Psoas muscle (tissue), 8 donors: ENCODE data around the gene STIMATE. TPM values are rescaled to one million over a fixed set of nuclear protein-coding genes. Genes with fewer than 3 reads are reported as not detected.

Experiments used
- ATAC-seq, 4 donors: fragments of 200-7000 bp; cut with Tn5 transposase; one replicate each; pipeline ENCODE4 v1.9.1; 2020; ENCODE audit warnings: moderate library complexity in 3 of 4, mild to moderate bottlenecking in 2 of 4
- DNase-seq, 2 donors: peaks; one replicate each; pipeline ENCODE4 v3.0.0-alpha.2; 2020
- H3K27ac ChIP-seq: fragments of 200-600 bp; one replicate; pipeline ENCODE4 v1.8.0; 2022
- H3K27me3 ChIP-seq, 3 donors: fragments of 200-600 bp in 1 of 3; one replicate each; pipeline versions ENCODE4 v1.6.1 to v1.8.0; 2013 to 2022; ENCODE audit warnings: low read length in 2 of 3, mild to moderate bottlenecking in 2 of 3, moderate library complexity in 1 of 3; ENCODE audit not compliant: insufficient read depth in 3 of 3
- H3K36me3 ChIP-seq, 2 donors: fragments of 200-600 bp in 1 of 2; one replicate each; pipeline versions ENCODE4 v1.6.1 to v1.8.0; 2013 to 2022; ENCODE audit warnings: low read depth in 1 of 2, mild to moderate bottlenecking in 1 of 2, moderate library complexity in 1 of 2; ENCODE audit not compliant: insufficient read depth in 1 of 2
- H3K4me1 ChIP-seq: fragments of 200-600 bp; one replicate; pipeline ENCODE4 v1.8.0; 2022
- H3K4me3 ChIP-seq: fragments of 200-600 bp; one replicate; pipeline ENCODE4 v1.8.0; 2022; ENCODE audit warnings: mild to moderate bottlenecking
- H3K9me3 ChIP-seq: fragments of 200-600 bp; one replicate; pipeline ENCODE4 v1.8.0; 2022
- whole genome bisulfite sequencing, 3 donors: extraction: QIAGEN DNeasy Blood & Tissue Kit; methylation state at CpG; one replicate each; pipeline versions ENCODE4 v1.1.6 to v1.1.7; 2013; 5-methylcytosine and 5-hydroxymethylcytosine counted together
- intact Hi-C, 2 donors: fragments of 100-400 bp; cut with DNase I; formaldehyde crosslinking; loops; one replicate each; pipeline versions ENCODE4 v1.11.0 to v1.14.2; 2022
- polyA plus RNA-seq, 3 donors: library from polyadenylated mRNA; stranded (reverse); fragments of 200-250 nt; gene quantifications; one replicate each; pipeline ENCODE4 v1.2.3, GENCODE V29; 2013
- total RNA-seq, 4 donors: library from RNA; stranded (reverse); fragmentation: NEBNext Ultra II Directional in 2 of 4; extraction: Animal tissue kit (Norgen Biotek cat#: 25700) in 2 of 4; gene quantifications; one replicate each; pipeline versions ENCODE4 v1.2.1 to v1.2.4, GENCODE V29; 2021 to 2023
- TF ChIP-seq, protein P1 (sequence below): fragments of 200-600 bp; IDR thresholded peaks from one replicate; pipeline ENCODE4 v1.8.0; 2022; ENCODE audit warnings: antibody characterized with exemption
- donor health status: healthy with polysubstance abuse.
- donor health status: DM: no; HTN: no; CAD: no; lungs with moderate emphysema.
- donor health status: Bipolar disorder and iron deficiency.
- donor health status: healthy.
- donor health status: DM: yes; HTN: yes; CAD: no.
- donor health status: DM: no; HTN: no; CAD: no.
- donor health status: DM: no; HTN: no; CAD: no.
- donor health status: DM: yes; HTN: yes; CAD: no.

STIMATE gene
- total and polyA plus RNA-seq, 7 donors, result 3.5 to 22.3 (median 10.2) TPM

DNA sequence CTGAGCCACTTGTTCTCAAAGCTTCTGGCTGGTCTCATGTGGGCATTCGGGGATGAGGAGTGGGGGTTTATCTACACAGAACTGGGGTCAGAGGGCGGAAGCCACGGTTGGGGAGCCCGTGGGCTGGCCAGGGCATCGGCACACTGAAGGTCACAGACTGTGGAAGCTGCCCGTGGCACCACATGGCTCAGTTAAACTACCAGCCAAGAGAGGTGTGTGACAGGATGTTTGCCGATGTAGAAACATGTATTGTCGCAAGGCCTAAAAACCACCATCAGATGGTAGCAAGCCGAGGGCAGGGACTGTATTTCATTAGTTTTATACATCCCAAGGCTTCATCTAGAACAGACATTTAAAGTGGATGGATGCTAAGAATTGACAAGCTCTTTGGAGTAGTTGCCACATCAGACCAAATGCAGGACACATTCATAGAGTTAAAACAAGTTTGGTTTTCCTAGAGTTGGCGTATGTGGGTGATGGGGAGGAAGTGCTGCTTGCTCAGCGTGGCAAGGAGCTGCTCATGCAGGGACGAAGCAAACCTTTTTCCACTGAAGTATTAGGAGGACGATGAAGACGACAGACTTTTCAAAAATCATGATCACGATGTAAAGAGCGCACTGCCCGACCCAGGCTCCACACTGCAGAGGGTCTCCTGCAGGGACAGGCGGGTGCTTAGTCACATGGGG lies 52.9 kb downstream of the STIMATE start:
- intact Hi-C loops, result no loop called here
- Histone ChIP-seq H3K27ac (peak overlapping the region; percentile 97), H3K9me3 (no peaks in the 10 kb centered on the region), H3K4me1 (peaks cover 94% of the 10 kb centered on the region), H3K27me3 (no peaks in the 10 kb centered on the region), H3K36me3 (peaks cover 0 to 17% of the 10 kb centered on the region in 2 donors), H3K4me3 (peak overlapping the region; percentile 24)
- ATAC-seq, result peak; percentile 31 to 46 (median 39)
- 47 to 74% (median 55%) methylated on average over 18 of the region's 18 CpGs for WGBS, 3 donors
- DNase-seq, result peak in 1 of 2 donors; percentile 71
- TF ChIP-seq, protein P1, sequence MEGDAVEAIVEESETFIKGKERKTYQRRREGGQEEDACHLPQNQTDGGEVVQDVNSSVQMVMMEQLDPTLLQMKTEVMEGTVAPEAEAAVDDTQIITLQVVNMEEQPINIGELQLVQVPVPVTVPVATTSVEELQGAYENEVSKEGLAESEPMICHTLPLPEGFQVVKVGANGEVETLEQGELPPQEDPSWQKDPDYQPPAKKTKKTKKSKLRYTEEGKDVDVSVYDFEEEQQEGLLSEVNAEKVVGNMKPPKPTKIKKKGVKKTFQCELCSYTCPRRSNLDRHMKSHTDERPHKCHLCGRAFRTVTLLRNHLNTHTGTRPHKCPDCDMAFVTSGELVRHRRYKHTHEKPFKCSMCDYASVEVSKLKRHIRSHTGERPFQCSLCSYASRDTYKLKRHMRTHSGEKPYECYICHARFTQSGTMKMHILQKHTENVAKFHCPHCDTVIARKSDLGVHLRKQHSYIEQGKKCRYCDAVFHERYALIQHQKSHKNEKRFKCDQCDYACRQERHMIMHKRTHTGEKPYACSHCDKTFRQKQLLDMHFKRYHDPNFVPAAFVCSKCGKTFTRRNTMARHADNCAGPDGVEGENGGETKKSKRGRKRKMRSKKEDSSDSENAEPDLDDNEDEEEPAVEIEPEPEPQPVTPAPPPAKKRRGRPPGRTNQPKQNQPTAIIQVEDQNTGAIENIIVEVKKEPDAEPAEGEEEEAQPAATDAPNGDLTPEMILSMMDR, result no peak

GRCh38 chr3:52843881-52844280 lies 53.5 kb downstream of the STIMATE start:
- Histone ChIP-seq H3K36me3 (peaks cover 0 to 19% of the 10 kb centered on the region in 2 donors), H3K9me3 (no peaks in the 10 kb centered on the region), H3K27me3 (no peaks in the 10 kb centered on the region), H3K4me1 (peaks cover 94% of the 10 kb centered on the region), H3K27ac (peak overlapping the region; percentile 97), H3K4me3 (no peak overlapping the region)
- DNase-seq, result peak in 1 of 2 donors; percentile 19
- intact Hi-C loops, result loop anchor here in 1 of 2 donors (2.0 kb wide), 1 partner anchor 49 kb away; no protein-coding TSS in a partner anchor
- TF ChIP-seq, protein P1, result no peak
- WGBS, 3 donors, result 65 to 73% (median 67%) methylated on average over 2 of the region's 2 CpGs
- ATAC-seq, result no peak

- Histone ChIP-seq H3K27ac (peak overlapping the region; percentile 97), H3K9me3 (no peaks in the 10 kb centered on the region), H3K4me1 (peaks cover 96% of the 10 kb centered on the region), H3K27me3 (no peaks in the 10 kb centered on the region), H3K4me3 (no peak overlapping the region), H3K36me3 (peaks cover 0 to 19% of the 10 kb centered on the region in 2 donors)
- TF ChIP-seq, protein P1, result no peak
- 59 to 77% (median 59%) methylated on average over 20 of the region's 20 CpGs for WGBS, 3 donors
- intact Hi-C loops, result loop anchor here in 1 of 2 donors (2.0 kb wide), 1 partner anchor 50 kb away; no protein-coding TSS in a partner anchor
- ATAC-seq, result peak in 2 of 4 donors; percentile 2 to 13
- peak in 1 of 2 donors; percentile 70 for DNase-seq
These were observed 54.1 kb downstream of the STIMATE start for GRCh38 chr3:52843108-52843865.

DNA sequence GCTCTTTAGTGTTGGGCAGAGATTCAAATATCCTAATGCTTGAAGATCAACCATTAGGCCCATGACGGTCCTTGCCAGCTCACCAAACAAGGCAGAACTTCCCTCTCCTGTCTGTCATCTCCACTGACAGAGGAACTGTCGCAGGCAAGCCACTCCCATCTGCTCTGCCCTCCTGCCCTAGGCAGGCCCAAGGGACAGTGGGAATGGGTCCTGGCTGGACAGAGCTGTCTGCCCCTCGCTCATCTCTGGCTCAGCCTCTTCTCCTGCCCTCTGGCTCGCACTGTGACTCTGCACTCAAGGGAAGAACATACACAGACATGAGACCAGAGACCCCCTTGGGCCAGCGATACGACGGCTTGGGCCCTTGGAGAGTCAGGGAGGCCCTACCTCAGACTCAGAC lies 54.9 kb downstream of the STIMATE start:
- intact Hi-C loops, result loop anchor here in 1 of 2 donors (2.0 kb wide), 1 partner anchor 50 kb away; no protein-coding TSS in a partner anchor
- Histone ChIP-seq H3K9me3 (no peaks in the 10 kb centered on the region), H3K27me3 (no peaks in the 10 kb centered on the region)

More for the DNA sequence above, 54.9 kb downstream of the STIMATE start:
- ATAC-seq (peak; percentile 37 to 60 (median 42)), DNase-seq (peak in 1 of 2 donors; percentile 57)
- Histone ChIP-seq H3K36me3 (peaks cover 0 to 19% of the 10 kb centered on the region in 2 donors), H3K4me1 (peaks cover 93% of the 10 kb centered on the region), H3K27ac (peak overlapping the region; percentile 97), H3K4me3 (no peak overlapping the region)
- TF ChIP-seq, protein P1, result no peak
- WGBS, 3 donors, result 45 to 66% (median 46%) methylated on average over 7 of the region's 7 CpGs
